Measurements from ENCODE around the gene UNC13B.
A peak's percentile ranks its signal among the peaks of the same experiment; 100 is the strongest.
"Not testable (repeated sequence)": the region's sequence is repeated elsewhere in the genome, so short reads cannot be mapped to it uniquely, and the experiment has no call there.

The UNC13B gene

DNA sequence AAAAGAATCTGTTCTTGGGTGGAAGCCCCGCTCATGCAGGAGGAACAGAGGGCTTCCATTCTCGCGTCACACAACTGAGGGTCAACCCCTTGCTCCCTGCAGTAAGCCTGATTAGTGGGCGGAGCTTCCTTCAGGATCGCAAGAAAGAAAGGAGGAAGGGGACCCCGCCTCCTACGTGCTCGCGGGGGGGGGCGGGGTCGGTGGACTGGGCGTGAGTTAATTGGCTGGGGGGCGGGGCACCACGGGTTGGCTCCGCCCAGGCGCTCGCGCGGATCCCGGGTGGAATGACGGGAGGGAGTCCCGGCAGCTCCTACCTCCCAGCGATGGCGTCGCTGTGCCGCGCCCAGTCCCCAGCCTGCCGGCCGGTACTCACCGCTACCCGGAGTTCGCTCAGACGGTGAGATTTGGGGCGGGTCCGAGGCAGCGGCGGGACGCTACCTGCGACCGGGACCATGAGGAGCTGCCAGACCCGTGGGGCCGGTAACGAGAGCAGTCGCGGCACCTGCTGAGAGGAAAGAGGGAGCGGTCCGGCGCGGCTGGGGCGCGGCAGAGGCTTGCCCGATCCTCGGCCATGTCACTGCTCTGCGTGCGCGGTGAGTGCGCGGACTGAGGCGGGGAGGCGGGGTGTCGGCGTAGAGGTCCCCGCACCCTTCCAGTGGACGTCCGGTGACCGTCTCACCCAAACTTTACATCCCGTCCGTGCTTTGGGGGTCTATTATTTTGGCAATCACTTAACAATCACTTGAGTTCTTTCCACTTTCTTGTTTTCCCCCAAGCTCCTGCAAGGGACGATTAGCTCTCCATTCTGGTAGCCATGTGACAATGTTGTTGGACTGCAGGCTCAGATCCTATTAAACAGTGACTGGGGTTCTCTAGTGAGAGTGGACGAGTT, at the start of gene UNC13B:
Gene UNC13B, plus strand, starts transcription at position 297 of the 892 bp plus-strand sequence. Its CDS starts 275 bp downstream, at position 572.
- peak; percentile 83 to 84 for DNase-seq (ENCODE audit: low read depth in 2 of 2)

DNA sequence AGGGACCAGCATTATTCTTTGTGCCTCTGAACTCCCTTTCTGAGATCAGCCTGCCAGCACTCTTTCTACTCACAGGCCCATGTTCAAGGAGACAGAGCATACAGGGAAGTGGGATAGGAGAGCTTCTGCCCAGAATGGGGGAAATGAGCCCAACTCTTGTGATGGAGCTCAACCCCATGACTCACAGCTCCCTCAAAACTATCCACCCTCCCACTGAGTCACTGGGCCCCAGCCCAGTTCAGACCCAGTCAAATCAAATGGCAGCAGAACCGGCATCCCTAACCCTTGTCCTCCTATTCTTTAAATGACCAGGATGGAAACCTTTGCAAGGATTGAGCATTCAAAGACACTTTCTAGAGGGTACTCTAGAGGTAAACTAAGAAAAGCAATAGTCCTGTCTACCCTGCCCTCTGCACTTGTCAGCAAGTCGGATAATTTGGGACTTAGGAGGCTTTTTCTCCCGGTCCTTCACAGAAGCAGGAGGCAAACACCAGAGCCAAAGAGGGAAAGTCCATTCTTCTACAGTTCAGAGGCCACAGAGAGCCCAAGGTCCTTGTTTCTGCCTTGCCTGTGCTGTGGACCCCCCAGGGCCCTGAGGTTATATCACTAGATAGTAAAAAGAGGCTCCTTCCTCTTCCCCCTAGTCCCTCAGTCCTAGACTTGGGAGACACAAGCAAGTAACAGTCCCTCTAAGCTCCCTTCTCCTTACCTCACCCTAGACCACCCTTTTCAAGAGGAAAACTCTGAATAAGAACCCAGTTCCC, 49.4 kb upstream of the UNC13B start:
- DNase-seq (ENCODE audit: low read depth in 2 of 2): no peak

GRCh38 chr9:35114113-35114839, 47.5 kb upstream of the UNC13B start:
- DNase-seq (ENCODE audit: low read depth in 2 of 2): peak; percentile 88

DNA sequence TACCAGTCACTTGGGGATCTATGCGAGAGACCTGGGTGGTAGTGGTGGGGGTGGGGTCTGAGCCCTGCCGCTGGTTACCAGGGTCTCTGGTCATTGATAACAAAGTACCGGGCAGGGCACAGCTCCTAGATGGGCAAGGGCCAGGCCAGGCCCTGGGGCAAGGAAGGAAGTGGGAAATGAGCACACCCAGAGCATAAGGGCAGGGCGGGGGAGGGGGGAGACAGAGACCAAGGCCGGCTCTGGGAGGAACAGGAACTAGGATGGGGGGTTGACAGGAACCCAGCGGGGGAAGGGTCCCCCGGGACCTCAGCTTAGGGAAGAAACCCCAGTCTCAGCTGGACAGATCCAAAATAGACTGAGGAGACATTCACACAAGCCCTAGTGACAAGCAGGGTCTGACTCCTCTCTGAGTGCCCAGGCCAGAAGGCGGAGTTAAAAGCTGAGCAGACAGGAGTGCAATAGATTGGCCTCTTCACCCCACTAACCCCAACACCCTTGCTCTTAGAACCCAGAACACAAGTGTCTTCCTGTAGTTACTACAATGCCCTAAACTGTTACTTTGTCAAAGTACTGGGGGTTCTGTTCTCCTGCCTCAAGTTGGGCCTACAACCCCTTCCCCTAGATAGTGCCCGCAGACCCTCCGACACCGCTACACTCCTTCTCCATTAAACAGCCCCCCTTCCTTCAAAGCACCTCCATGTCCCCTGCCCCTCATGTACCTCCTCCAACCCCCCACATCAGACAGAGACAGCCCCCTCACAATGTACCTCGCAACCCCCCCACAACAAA, 46.8 kb upstream of the UNC13B start:
- DNase-seq (ENCODE audit: low read depth in 2 of 2): no peak

DNA sequence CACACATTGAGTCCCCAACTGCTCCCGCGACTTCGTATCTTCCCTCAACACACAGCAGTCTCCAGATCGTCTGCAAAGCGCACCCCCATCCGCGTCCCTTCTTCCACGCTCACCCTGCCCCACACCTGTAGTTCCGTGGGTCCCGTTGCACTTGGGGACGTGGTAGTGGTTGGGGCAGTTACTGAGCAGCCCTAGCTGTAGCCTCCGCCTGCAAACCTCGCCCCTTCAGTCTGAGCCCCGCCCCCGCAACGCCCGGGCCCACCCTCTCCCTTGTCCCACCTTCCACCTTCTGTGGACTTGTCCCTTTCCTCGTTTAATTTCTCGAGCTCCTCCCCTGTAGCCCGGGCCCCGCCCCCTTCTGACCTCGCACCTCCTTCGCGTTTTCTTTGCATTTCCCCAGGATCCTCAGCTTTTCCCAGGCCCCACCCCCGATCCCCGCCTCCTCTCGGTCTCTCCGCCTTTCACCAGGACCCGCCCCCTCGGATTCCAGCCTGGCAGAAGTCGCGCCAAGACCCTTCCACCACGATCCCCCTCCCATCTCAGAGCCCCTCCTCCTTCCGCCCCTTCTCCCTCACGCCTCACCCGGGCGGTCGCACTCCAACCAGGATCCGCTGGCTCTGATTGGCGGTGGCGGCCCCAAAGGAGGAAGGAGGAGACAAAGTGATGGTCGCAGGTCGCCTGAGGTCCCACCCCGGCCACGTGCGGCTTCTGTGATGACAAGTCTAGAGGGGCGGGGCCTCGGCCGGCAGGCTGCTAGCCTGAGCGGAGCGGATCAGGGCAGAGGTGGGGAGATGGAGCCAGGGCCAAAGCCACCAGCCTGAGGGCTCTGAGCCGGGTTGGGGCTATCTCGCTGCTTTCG, 45.9 kb upstream of the UNC13B start, which contains the start of gene ATOSB:
Gene ATOSB, minus strand, starts transcription at position 183 of the 859 bp plus-strand sequence. CDS start 7,588 bp downstream, outside the sequence.
- peak; percentile 91 to 93 for DNase-seq (ENCODE audit: low read depth in 2 of 2)

- DNase-seq (ENCODE audit: low read depth in 2 of 2): no peak
Measured at GRCh38 chr9:35116539-35116897, 45.3 kb upstream of the UNC13B start.

GRCh38 chr9:35116898-35117551, 44.8 kb upstream of the UNC13B start:
- DNase-seq (ENCODE audit: low read depth in 2 of 2): peak; percentile 84

DNA sequence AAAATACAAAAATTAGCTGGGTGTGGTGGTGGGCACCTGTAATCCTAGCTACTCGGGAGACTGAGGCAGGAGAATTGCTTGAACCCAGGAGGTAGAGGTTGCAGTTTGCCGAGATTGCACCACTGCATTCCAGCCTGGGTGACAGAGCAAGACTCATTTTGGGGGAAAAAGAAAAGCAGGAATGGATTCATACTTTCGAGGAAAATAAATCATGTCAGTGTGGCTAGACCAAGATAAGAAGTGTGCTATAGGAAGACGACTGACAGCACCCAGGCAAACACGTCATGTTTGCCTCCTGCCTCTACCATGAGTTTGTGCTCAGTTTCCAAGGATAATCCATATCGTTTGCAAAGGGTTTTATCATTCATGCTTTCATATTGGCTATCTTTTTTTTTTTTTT, 26.9 kb upstream of the UNC13B start:
- no peak for DNase-seq (ENCODE audit: low read depth in 2 of 2)

DNA sequence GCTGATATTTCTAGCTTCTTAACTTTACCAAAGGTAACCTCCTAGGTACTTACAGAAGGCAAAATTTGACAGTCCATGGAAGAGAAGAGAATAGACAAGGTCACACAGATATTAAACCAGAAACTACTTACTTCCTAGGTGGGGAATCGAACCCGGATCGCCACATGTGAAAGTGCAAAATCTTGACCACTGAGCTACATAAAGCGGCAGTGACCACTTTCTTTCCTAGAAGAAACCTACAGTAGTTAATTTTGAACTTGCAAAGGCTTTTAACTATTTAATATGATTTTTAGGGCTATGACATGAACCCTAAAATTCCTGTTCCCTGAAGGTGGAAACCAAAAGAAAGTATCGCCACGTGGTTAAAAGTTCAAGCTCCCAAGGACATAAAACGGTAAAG, 25.8 kb upstream of the UNC13B start:
- no peak for DNase-seq (ENCODE audit: low read depth in 2 of 2)

DNA sequence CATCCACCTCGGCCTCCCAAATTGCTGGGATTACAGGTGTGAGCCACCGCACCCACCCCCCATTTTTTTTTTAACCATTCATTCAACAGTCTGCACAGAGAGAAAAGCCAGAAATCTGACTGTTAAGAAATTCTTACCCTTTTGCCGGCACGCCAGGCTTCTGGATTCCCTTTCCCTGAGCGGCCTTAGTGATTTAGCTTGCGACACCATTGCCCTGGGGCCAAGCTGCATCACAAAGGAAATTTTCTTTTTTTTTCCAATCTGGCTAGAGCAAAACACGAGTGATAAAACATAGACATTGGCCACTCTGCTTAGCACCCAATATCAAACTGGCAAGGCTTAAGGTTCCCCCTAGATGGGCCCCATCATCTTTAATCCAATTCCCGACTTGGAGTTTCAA, 24.9 kb upstream of the UNC13B start:
- no peak for DNase-seq (ENCODE audit: low read depth in 2 of 2)

GRCh38 chr9:35140093-35140492, 21.7 kb upstream of the UNC13B start:
- no peak for DNase-seq (ENCODE audit: low read depth in 2 of 2)

DNA sequence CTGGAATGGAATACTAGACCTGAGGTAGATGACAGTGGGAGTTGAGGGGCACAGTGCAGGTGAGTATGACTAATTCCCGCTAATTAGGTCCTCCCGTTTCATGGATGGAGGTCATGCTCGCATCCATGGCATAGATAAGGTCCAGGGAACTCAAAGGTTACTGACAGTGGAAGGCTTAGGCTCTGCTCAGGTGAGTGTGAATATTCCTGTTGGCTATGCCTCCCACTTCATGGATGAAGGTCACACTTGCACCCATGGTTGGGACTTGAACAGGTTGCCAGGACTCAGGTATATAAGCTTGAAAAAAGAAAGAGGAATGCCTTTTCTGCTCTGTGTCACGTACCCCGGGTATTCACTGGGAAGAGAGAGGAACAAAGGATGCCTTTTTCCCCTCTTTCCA, 19.8 kb upstream of the UNC13B start:
- DNase-seq (ENCODE audit: low read depth in 2 of 2): no peak

DNA sequence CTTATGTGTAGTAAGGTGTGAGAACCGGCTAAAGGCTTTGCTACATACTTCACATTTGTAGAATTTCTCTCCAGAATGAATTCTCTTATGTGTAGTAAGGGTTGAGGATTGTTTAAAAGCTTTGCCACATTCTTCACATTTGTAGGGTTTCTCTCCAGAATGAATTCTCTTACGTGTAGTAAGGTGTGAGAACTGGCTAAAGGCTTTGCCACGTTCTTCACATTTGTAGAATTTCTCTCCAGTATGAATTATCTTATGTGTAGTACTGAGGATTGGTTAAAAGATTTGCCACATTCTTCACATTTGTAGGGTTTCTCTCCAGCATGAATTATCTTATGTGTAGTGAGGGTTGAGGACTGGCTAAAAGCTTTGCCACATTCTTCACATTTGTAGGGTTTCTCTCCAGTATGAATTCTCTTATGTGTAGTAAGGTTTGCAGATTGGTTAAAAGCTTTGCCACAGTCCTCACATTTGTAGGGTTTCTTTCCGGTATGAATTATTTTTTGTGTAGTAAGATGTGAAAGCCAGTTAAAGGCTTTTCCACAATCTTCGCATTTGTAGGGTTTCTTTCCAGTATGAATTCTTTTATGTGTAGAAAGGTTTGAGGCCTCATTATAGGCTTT, 13.8 kb upstream of the UNC13B start:
- DNase-seq (ENCODE audit: low read depth in 2 of 2): not testable (repeated sequence)

DNA sequence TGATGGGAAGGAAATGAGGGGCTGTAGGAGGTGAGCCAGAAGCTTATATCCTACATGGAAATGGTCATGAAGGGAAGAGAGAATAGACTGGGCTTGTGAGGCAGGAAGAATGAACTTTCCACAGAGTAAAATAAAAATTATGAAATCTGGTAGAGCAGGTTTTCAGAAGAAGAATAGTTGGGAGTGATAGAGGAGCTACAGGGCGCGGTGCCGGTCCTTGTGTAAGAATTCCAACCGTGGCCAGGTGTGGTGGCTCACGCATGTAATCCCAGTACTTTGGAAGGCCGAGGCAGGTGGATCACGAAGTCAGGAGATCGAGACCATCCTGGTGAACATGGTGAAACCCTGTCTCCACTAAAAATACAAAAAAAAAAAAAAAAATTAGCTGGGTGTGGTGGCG, 8.9 kb upstream of the UNC13B start:
- no peak for DNase-seq (ENCODE audit: low read depth in 2 of 2)

- no peak for DNase-seq (ENCODE audit: low read depth in 2 of 2)
Measured at GRCh38 chr9:35156781-35157180, 5.0 kb upstream of the UNC13B start.

- not testable (repeated sequence) for DNase-seq (ENCODE audit: low read depth in 2 of 2)
Measured at GRCh38 chr9:35157836-35158235, 4.0 kb upstream of the UNC13B start.

DNA sequence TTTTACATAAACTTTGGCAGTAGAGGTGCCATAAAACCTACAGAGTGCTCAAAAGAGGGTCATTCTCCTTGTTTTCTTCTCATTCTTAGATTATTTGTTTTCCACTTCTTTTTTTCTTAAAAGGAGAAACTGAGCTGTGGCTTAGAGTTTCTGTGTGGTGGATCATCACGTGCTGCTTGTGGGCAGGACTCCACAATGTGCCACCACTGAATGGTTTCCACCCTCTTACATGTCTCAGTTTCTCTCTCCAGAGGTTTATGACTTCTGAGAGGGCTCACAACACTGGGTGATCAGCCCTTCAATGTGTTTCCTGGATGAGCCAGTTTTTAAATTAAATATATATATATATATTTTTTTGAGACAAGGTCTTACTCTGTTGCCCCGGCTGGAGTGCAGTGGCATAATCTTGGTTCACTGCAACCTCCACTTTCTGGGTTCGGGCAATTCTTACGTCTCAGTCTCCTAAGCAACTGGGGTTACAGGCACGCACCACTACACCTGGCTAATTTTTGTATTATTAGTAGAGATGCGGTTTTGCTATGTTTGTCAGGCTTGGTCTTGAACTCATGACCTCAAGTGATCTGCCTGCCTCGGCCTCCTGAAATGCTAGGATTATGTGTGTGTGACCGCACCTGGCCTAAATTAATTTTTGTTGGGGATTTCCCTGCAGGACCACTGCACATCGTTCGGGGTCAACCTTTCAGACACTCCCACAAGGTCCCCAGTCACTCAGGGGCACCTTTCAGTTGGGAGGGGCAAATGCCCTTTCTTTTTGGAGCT, 3.1 kb upstream of the UNC13B start:
- DNase-seq (ENCODE audit: low read depth in 2 of 2): no peak

DNA sequence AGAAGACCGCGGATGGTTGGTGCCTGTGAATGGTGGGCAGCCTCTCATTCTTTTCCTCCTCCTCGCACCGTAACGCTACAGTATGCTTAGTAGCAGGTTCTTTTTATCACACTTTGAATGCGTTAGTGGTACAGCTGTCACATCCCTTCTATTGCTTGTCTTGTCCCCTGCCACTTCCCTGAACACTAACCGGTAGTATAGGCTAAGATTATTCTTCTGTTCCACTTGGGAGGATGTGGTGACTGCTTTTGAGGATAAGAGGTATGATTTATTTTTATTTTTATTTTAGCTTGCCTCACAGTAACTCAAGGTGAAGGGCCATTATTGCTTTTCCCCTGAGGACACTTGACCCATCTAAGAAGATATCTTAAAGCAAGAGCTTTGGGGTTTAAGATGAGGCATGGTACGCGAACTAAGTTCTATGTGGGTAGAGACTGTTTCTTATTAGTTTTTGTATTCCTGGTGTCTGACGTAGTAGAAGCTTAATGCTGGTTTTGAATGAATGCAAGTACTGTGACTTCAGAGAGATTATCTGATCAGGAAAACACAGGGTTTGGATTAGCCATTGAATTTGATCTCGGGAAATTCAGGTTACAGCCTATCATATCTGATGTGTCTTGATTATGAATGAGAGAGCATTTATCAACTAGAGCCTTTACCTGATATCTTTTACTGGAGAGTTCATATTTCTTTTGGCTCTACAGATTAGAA, 951 bp downstream of the UNC13B start:
- no peak for DNase-seq (ENCODE audit: low read depth in 2 of 2)

Data from fibroblast of skin of left biceps (primary cell).